ENCODE data around the gene CDH23. TPM values are rescaled to one million over a fixed set of nuclear protein-coding genes. Genes with fewer than 3 reads are reported as not detected.

Gene CDH23
- polyA plus RNA-seq, 2 of the 4 experiments (the other 2 are of a cell fraction): 1.1 to 2.3 TPM

DNA sequence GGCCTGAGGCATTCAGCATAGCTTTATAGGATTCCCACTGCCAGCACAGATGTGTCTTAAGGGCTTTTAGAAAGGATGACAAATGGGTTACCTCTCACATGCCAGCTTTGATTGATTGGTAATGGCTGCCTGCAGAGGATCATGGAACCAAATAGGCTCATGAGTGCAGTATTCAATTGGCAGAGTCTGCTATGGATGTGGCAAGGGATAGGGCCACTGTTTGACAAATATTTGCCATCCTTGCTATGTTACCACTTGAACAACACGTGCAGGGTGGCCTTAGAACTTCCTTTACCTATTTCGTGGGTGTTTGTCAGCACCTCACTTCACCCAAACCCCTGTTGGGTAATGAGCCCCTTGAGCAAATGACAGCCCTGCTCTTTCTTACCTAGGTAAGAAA is 183.7 kb downstream of the CDH23 start:
- FAIRE-seq (no peak), ATAC-seq (no peak), DNase-seq (ENCODE audit: low read depth in 1 of 2, low spot score in 1 of 2) (no peak)
- Histone ChIP-seq H3K4me1 (no peaks in the 10 kb centered on the region), H3K27ac (no peak overlapping the region), H3K4me3 (no peak overlapping the region), H3K9me3 (no peaks in the 10 kb centered on the region), H3K4me2 (no peak overlapping the region)
- CTCF ChIA-PET: interaction anchor here (1.1 to 2.6 kb wide), 3 partner anchors 11 to 266 kb away, joined by 3 to 16 read pairs (median 3); no protein-coding TSS in a partner anchor
- POLR2A ChIA-PET: no interaction called here
- TF ChIP-seq CBX8 (IDR thresholded peaks at IDR 0.05): no peak
- no peak for TF ChIP-seq RFX5 (IDR thresholded peaks at IDR 0.05)
- 8% methylated on average over 2 of the region's 2 CpGs for WGBS (ENCODE audit: missing lambda C conversion rate)

DNA sequence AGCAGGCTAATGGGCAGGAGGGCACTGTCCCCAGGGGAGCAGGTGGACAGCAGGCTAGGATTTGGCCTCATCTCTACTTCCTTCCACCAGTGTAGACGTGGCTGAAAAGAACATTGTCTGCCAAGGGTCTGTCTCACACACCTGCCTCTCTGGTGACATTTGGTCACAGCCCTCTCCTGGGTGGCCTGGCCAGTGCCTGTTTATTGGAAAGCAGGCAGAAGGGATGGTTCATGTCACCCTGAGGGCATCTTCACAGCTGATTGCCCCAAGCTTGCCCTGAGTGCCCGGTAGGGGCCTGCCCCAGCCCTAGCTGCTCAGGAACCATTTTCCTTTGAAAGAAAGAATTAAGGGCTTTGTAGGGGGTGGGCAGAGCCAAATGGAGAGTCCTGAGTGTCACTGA is 184.2 kb downstream of the CDH23 start:
- POLR2A ChIA-PET: no interaction called here
- no peaks in the 10 kb centered on the region for H3K4me1 ChIP-seq
- no peak for FAIRE-seq
- CTCF ChIA-PET: interaction anchor here (1.1 to 2.3 kb wide), 3 partner anchors 26 to 267 kb away, joined by 3 to 9 read pairs (median 3); no protein-coding TSS in a partner anchor
- H3K27ac ChIP-seq: no peak overlapping the region
- no peak for DNase-seq (ENCODE audit: low read depth in 1 of 2, low spot score in 1 of 2)
- H3K4me2 ChIP-seq: no peak overlapping the region
- TF ChIP-seq CBX8 (IDR thresholded peaks at IDR 0.05) (no peak), RAD21 (conservative IDR thresholded peaks at IDR 0.05 in 1 of 2, IDR thresholded peaks at IDR 0.05 in 1 of 2) (no peak), HOXB5 (CRISPR knock-in tag; IDR thresholded peaks at IDR 0.05) (no peak), HOXB13 (CRISPR knock-in tag; IDR thresholded peaks at IDR 0.05; ENCODE audit: low read depth) (no peak), EHF (CRISPR knock-in tag; IDR thresholded peaks at IDR 0.05) (no peak), NPAS2 (CRISPR knock-in tag; IDR thresholded peaks at IDR 0.05; ENCODE audit: borderline replicate concordance) (no peak)
- TF ChIP-seq, protein P1, sequence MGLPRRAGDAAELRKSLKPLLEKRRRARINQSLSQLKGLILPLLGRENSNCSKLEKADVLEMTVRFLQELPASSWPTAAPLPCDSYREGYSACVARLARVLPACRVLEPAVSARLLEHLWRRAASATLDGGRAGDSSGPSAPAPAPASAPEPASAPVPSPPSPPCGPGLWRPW (IDR thresholded peaks at IDR 0.05): no peak
- TF ChIP-seq, protein P2, sequence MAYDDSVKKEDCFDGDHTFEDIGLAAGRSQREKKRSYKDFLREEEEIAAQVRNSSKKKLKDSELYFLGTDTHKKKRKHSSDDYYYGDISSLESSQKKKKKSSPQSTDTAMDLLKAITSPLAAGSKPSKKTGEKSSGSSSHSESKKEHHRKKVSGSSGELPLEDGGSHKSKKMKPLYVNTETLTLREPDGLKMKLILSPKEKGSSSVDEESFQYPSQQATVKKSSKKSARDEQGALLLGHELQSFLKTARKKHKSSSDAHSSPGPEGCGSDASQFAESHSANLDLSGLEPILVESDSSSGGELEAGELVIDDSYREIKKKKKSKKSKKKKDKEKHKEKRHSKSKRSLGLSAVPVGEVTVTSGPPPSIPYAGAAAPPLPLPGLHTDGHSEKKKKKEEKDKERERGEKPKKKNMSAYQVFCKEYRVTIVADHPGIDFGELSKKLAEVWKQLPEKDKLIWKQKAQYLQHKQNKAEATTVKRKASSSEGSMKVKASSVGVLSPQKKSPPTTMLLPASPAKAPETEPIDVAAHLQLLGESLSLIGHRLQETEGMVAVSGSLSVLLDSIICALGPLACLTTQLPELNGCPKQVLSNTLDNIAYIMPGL (CRISPR knock-in tag; IDR thresholded peaks at IDR 0.05; ENCODE audit: borderline replicate concordance): no peak
- TF ChIP-seq, protein P3, sequence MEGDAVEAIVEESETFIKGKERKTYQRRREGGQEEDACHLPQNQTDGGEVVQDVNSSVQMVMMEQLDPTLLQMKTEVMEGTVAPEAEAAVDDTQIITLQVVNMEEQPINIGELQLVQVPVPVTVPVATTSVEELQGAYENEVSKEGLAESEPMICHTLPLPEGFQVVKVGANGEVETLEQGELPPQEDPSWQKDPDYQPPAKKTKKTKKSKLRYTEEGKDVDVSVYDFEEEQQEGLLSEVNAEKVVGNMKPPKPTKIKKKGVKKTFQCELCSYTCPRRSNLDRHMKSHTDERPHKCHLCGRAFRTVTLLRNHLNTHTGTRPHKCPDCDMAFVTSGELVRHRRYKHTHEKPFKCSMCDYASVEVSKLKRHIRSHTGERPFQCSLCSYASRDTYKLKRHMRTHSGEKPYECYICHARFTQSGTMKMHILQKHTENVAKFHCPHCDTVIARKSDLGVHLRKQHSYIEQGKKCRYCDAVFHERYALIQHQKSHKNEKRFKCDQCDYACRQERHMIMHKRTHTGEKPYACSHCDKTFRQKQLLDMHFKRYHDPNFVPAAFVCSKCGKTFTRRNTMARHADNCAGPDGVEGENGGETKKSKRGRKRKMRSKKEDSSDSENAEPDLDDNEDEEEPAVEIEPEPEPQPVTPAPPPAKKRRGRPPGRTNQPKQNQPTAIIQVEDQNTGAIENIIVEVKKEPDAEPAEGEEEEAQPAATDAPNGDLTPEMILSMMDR (IDR thresholded peaks at IDR 0.05): no peak
- WGBS (ENCODE audit: missing lambda C conversion rate): 24% methylated on average over 2 of the region's 2 CpGs
- H3K9me3 ChIP-seq: no peaks in the 10 kb centered on the region
- no peak overlapping the region for H3K4me3 ChIP-seq
- ATAC-seq: no peak

GRCh38 chr10:71581376-71581775 is 184.7 kb downstream of the CDH23 start:
- H3K4me2 ChIP-seq: no peak overlapping the region
- no peak for FAIRE-seq
- H3K27ac ChIP-seq: no peak overlapping the region
- CTCF ChIA-PET: interaction anchor here (1.0 to 8.7 kb wide), 5 partner anchors 12 to 30 kb away, joined by 3 to 57 read pairs (median 7); no protein-coding TSS in a partner anchor
- H3K9me3 ChIP-seq: no peaks in the 10 kb centered on the region
- no peaks in the 10 kb centered on the region for H3K4me1 ChIP-seq
- no peak for DNase-seq (ENCODE audit: low read depth in 1 of 2, low spot score in 1 of 2)
- 13% methylated on average over 3 of the region's 3 CpGs for WGBS (ENCODE audit: missing lambda C conversion rate)
- no peak for ATAC-seq
- no peak overlapping the region for H3K4me3 ChIP-seq
- POLR2A ChIA-PET: no interaction called here
- TF ChIP-seq NFE2L2 (conservative IDR thresholded peaks at IDR 0.05; ENCODE audit: low read length): no peak
- TF ChIP-seq RNF2 (IDR thresholded peaks at IDR 0.05; ENCODE audit: borderline replicate concordance, low read depth): no peak
- no peak for TF ChIP-seq BHLHE40 (IDR thresholded peaks at IDR 0.05; ENCODE audit: low read depth, low read length)
- no peak for TF ChIP-seq ATOH8 (CRISPR knock-in tag; IDR thresholded peaks at IDR 0.05; ENCODE audit: low read depth)
- TF ChIP-seq, protein P1 (IDR thresholded peaks at IDR 0.05): no peak
- TF ChIP-seq RCOR1 (IDR thresholded peaks at IDR 0.05; ENCODE audit: low read depth, low read length): no peak
- TF ChIP-seq ZC3H11A (IDR thresholded peaks at IDR 0.05): no peak

All from A549 (cell line).